ENCODE results near the gene TMEM106C.

The TMEM106C gene

GRCh38 chr12:47979686-47980085, 16.3 kb downstream of the TMEM106C start:
- DNase-seq (ENCODE audit: low read depth, low spot score): no peak

- DNase-seq (ENCODE audit: low read depth, low spot score): no peak
Measured at GRCh38 chr12:47980197-47980596, 16.8 kb downstream of the TMEM106C start.

DNA sequence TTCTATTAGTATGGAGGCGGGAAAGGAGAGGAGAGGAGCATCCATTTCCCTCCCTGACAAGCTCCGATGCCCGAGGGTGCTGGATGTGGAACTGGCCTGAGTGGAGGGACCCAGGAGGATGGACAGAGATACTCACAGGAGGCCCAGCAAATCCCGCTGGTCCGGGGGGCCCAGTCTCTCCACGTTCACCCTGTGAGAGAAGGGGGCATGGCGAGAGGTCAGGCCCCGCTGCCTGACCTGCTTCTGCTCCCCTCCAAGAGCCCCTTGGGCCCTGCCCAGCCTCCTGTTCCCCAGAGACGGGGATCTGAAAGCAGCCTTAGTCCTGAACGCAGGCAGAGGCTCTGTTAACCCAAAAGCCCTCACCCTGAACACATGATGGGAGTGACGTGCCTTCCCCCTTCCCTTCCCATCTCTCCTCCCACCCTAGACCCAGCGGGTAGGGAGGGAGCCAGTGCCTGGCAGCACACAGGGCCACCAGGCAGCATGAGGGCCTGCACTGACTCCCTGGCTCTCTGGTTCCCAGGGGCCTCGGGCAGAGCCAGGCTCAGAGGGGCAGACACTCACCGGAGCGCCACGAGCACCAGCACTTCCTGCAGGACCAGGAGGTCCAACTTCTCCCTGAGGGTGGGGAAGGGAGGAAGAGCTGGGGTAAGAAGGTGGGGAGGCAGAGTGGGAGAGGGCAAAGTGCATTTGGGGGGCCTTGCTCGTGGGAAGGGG, 17.5 kb downstream of the TMEM106C start:
- no peak for DNase-seq (ENCODE audit: low read depth, low spot score)

- DNase-seq (ENCODE audit: low read depth, low spot score): no peak
Measured at GRCh38 chr12:47981496-47982260, 18.3 kb downstream of the TMEM106C start.

DNA sequence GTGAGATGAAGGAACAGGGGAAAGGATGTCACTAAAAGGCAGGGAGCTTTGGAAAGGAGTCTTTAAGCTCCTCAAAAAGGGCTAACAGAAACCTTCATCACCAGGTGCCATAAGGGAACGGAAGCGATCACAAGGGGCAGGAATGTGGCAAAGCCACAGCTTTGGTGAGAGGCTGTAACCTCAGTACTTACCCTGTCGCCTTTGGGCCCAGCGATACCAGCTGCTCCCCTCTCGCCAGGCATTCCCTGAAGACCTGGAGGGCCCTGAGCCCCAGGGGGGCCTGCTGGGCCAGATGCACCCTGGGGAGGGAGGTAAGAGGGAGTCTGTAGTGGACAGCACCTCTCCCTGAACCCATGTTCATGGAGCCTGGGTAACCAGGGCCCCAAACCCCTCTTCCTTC, 18.9 kb downstream of the TMEM106C start:
- DNase-seq (ENCODE audit: low read depth, low spot score): no peak

- DNase-seq (ENCODE audit: low read depth, low spot score): no peak
Measured at GRCh38 chr12:47982770-47983169, 19.4 kb downstream of the TMEM106C start.

GRCh38 chr12:47983541-47984115, 20.2 kb downstream of the TMEM106C start:
- DNase-seq (ENCODE audit: low read depth, low spot score): no peak

GRCh38 chr12:47984331-47984801, 21.0 kb downstream of the TMEM106C start:
- no peak for DNase-seq (ENCODE audit: low read depth, low spot score)

DNA sequence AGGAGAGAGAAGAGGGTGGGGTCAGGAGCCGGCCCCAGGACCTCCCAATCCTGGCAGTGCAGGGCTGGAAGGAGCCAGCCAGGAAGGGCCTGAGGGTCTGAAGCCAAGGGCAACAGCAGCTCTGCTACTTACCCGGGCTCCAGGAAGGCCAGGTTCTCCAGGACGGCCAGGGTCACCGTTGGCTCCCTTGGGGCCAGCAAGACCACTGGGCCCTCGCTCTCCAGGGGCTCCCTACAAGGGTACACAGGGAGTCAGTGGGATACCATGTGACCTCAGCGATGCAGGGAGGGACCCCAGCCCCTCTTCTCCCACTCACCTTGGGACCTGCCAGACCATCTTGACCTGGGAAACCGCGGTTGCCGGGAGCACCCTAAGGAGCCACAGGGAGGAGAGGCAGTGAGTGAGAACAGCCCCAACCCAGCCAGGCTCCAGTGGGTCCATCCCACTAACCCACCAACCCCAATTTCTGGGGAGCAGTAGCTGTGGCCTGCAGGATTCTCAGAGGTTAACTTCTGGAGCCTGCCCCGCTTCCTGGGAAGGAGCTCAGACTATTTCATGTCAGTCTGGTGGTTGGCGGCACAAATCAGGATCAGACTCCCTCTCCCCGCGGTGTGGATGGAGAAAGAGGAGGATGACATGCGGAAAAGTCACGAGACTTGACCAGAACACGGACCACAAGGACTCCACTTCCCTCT, 22.3 kb downstream of the TMEM106C start:
- no peak for DNase-seq (ENCODE audit: low read depth, low spot score)

DNA sequence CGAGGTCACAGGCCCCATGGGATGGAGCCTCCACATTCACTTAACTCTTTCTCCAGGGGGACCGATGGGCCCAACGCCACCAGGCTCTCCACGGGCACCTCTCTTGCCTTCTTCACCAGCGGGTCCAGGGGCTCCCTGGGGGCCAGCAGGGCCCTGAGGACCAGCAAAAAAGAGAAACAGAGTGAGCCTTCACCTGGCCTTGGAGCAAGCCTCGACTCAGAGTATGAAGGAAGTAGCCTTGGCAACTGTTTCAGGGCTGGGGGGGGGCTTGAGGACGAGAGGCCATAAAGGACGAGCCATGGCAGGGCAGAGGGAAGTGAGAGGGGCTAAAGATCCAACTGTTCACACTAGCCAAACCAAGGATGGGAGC, 22.9 kb downstream of the TMEM106C start:
- no peak for DNase-seq (ENCODE audit: low read depth, low spot score)

- DNase-seq (ENCODE audit: low read depth, low spot score): no peak
Measured at GRCh38 chr12:47986832-47987231, 23.4 kb downstream of the TMEM106C start.

DNA sequence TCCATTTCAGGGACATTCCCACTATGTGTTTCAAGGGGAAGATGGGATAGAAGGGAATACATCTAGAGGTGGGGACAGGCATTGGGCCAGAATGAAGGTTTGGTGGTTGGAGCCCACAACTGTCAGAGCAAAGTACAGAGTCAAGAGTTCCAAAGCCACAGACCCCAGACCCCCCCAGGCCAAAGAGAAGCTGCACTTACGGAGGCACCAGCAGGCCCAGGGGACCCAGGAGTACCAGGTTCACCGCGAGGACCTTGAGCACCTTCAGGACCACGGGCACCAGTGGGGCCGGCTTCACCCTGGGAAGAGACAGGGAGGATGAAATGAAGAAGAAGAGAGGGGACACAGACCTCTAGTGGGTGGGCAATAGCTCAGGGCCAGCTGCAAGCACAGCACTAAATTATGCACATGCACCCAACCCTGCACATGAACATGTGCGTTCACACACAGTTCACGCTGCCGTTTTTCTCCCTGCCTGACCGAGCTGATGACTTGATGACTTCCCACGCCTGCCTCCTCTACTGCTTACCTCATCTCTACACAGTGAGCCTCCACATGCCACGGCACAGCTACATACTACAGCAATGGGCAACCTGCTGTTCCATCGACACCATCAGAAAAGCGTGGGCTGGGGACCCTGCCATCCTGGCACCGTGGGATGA, 24.1 kb downstream of the TMEM106C start:
- no peak for DNase-seq (ENCODE audit: low read depth, low spot score)

DNA sequence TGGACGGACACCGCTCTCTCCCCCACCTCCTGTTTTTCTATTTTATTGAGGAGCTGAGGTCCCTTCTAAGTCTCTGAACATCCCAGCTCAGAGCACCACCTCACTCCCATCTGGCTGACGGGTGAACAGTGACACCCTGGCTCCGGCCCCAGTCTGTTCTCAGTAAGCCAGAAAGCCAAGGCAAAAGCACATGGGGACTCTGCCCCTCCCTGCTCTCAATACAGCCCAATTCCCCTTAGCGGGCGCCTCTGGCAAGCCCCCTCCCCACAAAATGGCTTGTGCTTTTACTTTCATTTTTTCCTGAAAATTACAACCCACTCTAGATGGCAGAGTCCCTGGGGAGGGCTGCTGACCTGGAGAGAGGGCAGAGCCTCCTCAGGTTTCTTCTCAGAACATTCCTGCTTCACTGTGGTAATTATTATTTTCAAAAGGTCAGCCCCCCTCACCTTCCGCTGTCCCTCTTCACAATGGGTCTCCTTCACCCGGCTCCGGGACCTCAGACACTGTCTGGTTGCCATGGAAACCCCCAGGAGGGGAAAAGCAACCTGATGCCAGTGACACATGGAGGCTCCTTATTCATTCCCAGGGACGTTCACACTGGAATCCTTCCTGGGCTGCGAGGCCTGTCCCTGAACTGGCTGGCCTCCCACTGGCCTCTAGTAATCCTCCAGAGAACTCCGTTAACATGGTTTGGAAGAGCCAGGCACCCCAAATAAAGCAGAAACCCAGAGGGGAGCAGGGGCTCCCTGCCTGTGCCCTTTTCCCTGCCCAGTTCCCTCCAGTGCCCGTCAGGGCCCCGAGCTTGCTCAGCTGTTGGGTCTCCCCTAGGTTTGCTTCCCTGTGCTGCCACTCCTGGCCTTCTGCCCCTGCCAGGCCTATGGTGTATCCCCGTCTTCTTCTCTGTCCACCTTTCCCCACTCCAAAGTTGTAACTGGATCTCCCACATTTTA, 25.0 kb downstream of the TMEM106C start:
- DNase-seq (ENCODE audit: low read depth, low spot score): no peak

- DNase-seq (ENCODE audit: low read depth, low spot score): no peak
Measured at GRCh38 chr12:47989023-47989417, 25.6 kb downstream of the TMEM106C start.

DNA sequence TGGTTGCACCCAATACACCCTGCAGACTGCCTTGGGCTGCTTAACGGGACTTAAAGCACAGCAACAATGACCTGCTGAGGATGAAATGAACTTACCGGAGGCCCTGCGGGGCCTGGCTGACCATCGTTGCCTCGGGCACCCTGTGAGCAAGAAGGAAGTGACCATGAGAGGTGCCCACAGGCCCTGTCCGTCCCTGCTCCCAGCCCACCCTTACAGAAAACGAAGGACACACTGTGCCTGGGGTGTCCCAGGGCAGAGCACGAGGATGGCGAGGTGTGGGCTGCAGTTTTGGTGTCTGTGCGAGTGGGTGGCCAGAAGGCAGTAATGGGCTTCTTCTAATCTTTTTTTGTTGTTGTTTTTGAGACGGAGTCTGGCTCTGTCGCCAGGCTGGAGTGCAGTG, 26.3 kb downstream of the TMEM106C start:
- no peak for DNase-seq (ENCODE audit: low read depth, low spot score)

DNA sequence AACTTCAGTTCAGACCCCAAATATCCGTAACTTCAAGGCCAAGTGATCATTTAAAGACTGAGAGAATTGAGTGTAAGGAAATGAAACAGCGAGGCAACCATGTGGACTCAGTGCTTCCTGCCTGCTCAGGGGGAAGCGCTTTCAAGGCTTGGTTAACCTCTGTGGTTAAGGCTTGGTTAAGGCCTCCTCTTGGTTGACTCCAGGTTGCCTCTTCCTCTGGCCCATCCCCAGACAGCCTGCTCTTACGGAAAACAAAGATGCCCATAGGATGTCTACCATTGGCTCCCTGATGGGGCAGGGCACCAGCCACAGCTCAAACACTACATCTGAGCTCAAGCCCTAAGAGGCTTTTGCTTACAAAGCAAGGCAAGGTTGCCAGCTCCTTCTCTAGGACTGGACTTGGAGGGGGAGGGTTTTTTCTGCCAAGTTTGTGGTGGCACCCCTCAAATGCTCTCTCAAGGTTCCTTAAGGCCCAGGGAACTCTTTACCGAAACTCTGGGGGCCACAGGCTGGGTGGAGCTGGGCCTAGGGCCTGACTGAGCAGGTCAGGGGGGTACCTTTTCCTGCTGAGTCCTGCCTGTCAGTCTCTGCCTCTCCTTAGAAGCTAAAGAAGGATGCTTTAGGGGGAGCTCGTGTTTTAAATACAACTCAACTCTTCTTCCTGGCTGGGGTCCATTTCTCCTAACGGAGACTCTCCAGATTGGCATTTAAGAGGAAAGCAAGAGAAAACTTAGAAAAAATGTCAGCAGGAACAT, 27.1 kb downstream of the TMEM106C start:
- no peak for DNase-seq (ENCODE audit: low read depth, low spot score)

DNA sequence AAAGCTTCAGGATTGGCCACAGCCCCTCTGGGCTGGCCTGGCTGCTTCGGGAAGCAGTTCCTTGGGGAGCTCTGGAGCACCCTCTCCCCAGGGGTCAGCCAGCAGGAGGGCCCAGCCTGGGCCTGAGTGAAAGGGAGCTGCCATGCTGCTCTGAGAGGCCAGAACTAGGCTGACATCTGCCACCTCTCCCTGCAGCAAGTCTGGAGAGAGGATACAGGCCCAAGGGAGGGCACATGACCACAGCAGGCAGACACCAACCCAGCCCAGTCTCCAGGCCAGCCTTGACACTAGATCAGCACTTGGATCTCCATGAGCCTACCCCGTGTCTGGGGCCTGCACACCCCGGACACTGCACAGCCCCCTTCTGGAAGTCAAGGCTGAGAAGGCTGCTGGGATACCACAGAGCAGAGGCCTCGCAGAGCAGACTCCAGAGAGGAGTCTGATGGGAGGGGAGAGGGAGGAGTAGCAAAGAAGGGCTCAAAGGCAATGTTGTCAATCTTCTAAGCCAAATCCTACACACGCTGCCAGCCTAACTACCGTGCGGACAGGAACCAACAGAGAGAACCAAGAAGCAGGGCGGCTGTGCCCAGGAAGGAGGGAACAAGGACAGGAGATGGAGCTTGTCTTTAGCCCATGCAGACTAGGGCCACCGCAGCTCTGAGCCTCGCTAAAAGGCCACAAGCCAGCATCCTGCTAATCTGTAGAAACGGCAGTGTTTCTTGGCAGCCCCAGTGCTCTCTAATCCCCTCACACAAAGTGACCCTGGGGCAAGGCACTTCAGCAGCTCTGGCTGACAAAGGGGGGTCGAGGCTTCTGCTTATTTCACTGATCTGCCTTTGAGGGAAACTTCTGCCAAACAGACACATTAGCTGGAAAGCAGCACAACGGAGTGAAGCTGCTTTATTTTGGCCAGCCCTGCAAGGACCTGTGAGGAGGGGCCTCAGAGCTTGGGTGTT, 28.0 kb downstream of the TMEM106C start:
- no peak for DNase-seq (ENCODE audit: low read depth, low spot score)

- no peak for DNase-seq (ENCODE audit: low read depth, low spot score)
Measured at GRCh38 chr12:47992776-47993175, 29.4 kb downstream of the TMEM106C start.

- DNase-seq (ENCODE audit: low read depth, low spot score): no peak
Measured at GRCh38 chr12:47993491-47993890, 30.1 kb downstream of the TMEM106C start.

All from activated naive CD8-positive, alpha-beta T cell treated with anti-CD3 and anti-CD28 coated beads, Interleukin-2, amount 50 U/mL, for 16 hours (primary cell).